ENCODE data around the gene MGAT5B.

GRCh38 chr17:76834870-76835269, 33.3 kb upstream of the MGAT5B start:
- TF ChIP-seq TARDBP (IDR thresholded peaks at IDR 0.05; ENCODE audit: borderline replicate concordance) (no peak), POLR2A (IDR thresholded peaks at IDR 0.05; ENCODE audit: low read depth, low read length) (no peak), POLR2AphosphoS5 (IDR thresholded peaks at IDR 0.05; ENCODE audit: low read length) (no peak), ATF3 (IDR thresholded peaks at IDR 0.05; ENCODE audit: borderline replicate concordance, extremely low read depth, low read depth, low read length) (no peak), SMAD1 (IDR thresholded peaks at IDR 0.05; ENCODE audit: low read depth, partially characterized antibody) (no peak), RELA (IDR thresholded peaks at IDR 0.05; ENCODE audit: borderline replicate concordance, partially characterized antibody) (no peak), KDM1A (IDR thresholded peaks at IDR 0.05; ENCODE audit: borderline replicate concordance) (no peak), SUZ12 (IDR thresholded peaks at IDR 0.05; ENCODE audit: unreplicated experiment) (no peak), REST (IDR thresholded peaks at IDR 0.05; ENCODE audit: low read depth, low read length) (no peak)
- TF ChIP-seq, protein P1, sequence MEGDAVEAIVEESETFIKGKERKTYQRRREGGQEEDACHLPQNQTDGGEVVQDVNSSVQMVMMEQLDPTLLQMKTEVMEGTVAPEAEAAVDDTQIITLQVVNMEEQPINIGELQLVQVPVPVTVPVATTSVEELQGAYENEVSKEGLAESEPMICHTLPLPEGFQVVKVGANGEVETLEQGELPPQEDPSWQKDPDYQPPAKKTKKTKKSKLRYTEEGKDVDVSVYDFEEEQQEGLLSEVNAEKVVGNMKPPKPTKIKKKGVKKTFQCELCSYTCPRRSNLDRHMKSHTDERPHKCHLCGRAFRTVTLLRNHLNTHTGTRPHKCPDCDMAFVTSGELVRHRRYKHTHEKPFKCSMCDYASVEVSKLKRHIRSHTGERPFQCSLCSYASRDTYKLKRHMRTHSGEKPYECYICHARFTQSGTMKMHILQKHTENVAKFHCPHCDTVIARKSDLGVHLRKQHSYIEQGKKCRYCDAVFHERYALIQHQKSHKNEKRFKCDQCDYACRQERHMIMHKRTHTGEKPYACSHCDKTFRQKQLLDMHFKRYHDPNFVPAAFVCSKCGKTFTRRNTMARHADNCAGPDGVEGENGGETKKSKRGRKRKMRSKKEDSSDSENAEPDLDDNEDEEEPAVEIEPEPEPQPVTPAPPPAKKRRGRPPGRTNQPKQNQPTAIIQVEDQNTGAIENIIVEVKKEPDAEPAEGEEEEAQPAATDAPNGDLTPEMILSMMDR (IDR thresholded peaks at IDR 0.05 in 2 of 3, conservative IDR thresholded peaks at IDR 0.05 in 1 of 3; ENCODE audit: control insufficient read depth in 2 of 3, extremely low read depth in 1 of 3, insufficient read depth in 1 of 3, low read depth in 3 of 3, low read length in 3 of 3), result no peak
